T47D (cell line): ENCODE measurements around the gene PLCG1.

Experiments
- DNase-seq, 2 experiments: peaks; one replicate each; pipeline versions ENCODE4 v3.0.0 to v3.0.0-alpha.2; 2011 to 2012; ENCODE audit warnings: low read depth in 1 of 2, low spot score in 1 of 2
- JUND ChIP-seq: IDR thresholded peaks from 2 replicates; pipeline ENCODE4 v1.6.1; 2012; ENCODE audit warnings: low read depth
- in situ Hi-C: cut with HindIII; loops from 2 replicates; pipeline ENCODE4 v1.10.0; 2016; ENCODE audit warnings: low sequenced_read_pairs, low pct_unique_long_range_greater_than_20kb

The PLCG1 gene

GRCh38 chr20:41185013-41185757 is 47.8 kb downstream of the PLCG1 start:
- DNase-seq: no peak

GRCh38 chr20:41187668-41188067 is 50.3 kb downstream of the PLCG1 start:
- in situ Hi-C loops: no loop called here
- no peak for TF ChIP-seq JUND
- DNase-seq: no peak

More at GRCh38 chr20:41185013-41185757, 47.8 kb downstream of the PLCG1 start:
- TF ChIP-seq JUND: no peak
- in situ Hi-C loops: no loop called here

- TF ChIP-seq JUND: no peak
- no peak for DNase-seq
- in situ Hi-C loops: no loop called here
Measured at GRCh38 chr20:41191562-41192500, 54.5 kb downstream of the PLCG1 start.

GRCh38 chr20:41192575-41192974 is 55.2 kb downstream of the PLCG1 start:
- no peak for DNase-seq
- in situ Hi-C loops: no loop called here
- no peak for TF ChIP-seq JUND

GRCh38 chr20:41196653-41197225 is 59.4 kb downstream of the PLCG1 start:
- DNase-seq: no peak
- no peak for TF ChIP-seq JUND

GRCh38 chr20:41198443-41198842 is 61.1 kb downstream of the PLCG1 start:
- in situ Hi-C loops: no loop called here
- no peak for TF ChIP-seq JUND

More at GRCh38 chr20:41196653-41197225, 59.4 kb downstream of the PLCG1 start:
- in situ Hi-C loops: no loop called here

GRCh38 chr20:41200446-41201202 is 63.3 kb downstream of the PLCG1 start:
- DNase-seq: no peak
- in situ Hi-C loops: no loop called here
- no peak for TF ChIP-seq JUND

More at GRCh38 chr20:41198443-41198842, 61.1 kb downstream of the PLCG1 start:
- DNase-seq: no peak

- in situ Hi-C loops: no loop called here
- DNase-seq: no peak
- TF ChIP-seq JUND: no peak
Measured at GRCh38 chr20:41201760-41202159, 64.4 kb downstream of the PLCG1 start.

GRCh38 chr20:41202426-41202825 is 65.1 kb downstream of the PLCG1 start:
- DNase-seq: no peak
- no peak for TF ChIP-seq JUND
- in situ Hi-C loops: no loop called here

- no peak for TF ChIP-seq JUND
- in situ Hi-C loops: no loop called here
- no peak for DNase-seq
Measured at GRCh38 chr20:41203660-41204059, 66.3 kb downstream of the PLCG1 start.

GRCh38 chr20:41204304-41205265 is 67.2 kb downstream of the PLCG1 start:
- in situ Hi-C loops: no loop called here

More at GRCh38 chr20:41204304-41205265, 67.2 kb downstream of the PLCG1 start:
- no peak for DNase-seq
- TF ChIP-seq JUND: no peak
